Body of pancreas (tissue), 4 donors: Measurements from ENCODE around the gene C4orf50.

Source experiments
- POLR2A ChIP-seq, 3 donors: fragments of 450-650 bp; IDR thresholded peaks; one replicate each; pipeline ENCODE4 v1.6.1; 2016; ENCODE audit warnings: antibody characterized with exemption in 3 of 3, mild to moderate bottlenecking in 2 of 3
- TF ChIP-seq, protein P1 (sequence below), 7 experiments: fragments of 450-650 bp in 4 of 7; fragments of 200-600 bp in 3 of 7; sonication (generic) in 3 of 7; IDR thresholded peaks; one replicate each; pipeline ENCODE4 v1.5.1; 2016 to 2019; ENCODE audit warnings: antibody characterized with exemption in 7 of 7

DNA sequence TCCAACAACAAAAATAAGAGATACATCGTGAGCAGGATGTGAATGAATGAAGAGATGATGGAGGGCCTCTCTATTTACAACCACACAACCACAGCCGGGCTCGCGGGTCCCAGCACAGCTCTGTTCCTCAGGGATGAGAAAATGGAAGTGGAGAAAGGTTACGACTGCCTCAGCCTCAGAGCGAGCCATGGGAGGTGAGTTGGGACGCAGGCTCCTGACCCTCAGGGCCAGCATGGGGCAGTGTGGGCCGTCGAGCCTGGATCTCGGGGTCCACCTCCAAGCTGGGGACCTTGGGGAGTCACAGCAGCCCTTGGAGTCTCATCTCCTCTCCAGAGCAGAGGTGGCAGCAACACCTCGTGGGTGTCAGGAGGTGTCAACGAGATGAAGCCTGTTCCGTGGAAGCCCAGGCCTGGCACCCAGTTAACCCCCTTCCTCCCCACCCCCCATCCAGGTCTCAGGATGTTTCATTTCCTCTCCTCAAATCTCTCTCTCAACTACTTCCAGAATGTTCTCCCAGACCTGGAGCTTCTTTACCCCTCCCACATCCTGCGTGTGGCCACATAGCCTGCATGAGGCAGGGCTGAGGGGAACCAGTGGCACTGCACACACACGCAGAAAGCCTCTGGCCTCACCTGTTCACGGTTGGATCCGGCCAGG is 25.9 kb downstream of the C4orf50 start:
- TF ChIP-seq, protein P1, sequence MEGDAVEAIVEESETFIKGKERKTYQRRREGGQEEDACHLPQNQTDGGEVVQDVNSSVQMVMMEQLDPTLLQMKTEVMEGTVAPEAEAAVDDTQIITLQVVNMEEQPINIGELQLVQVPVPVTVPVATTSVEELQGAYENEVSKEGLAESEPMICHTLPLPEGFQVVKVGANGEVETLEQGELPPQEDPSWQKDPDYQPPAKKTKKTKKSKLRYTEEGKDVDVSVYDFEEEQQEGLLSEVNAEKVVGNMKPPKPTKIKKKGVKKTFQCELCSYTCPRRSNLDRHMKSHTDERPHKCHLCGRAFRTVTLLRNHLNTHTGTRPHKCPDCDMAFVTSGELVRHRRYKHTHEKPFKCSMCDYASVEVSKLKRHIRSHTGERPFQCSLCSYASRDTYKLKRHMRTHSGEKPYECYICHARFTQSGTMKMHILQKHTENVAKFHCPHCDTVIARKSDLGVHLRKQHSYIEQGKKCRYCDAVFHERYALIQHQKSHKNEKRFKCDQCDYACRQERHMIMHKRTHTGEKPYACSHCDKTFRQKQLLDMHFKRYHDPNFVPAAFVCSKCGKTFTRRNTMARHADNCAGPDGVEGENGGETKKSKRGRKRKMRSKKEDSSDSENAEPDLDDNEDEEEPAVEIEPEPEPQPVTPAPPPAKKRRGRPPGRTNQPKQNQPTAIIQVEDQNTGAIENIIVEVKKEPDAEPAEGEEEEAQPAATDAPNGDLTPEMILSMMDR (IDR thresholded peaks at IDR 0.05) = no peak
- TF ChIP-seq POLR2A (IDR thresholded peaks at IDR 0.05) = no peak
